DMS153 treated with DMSO at 0.1 percent for 48 hours (cell line): ENCODE results near the gene NAGLU.
"Not testable (repeated sequence)": the region's sequence is repeated elsewhere in the genome, so short reads cannot be mapped to it uniquely, and the experiment has no call there.

ENCODE experiments used
- DNase-seq: peaks from one replicate; lab custom pipeline; 2025; ENCODE audit not compliant: unreplicated experiment; lab: John Stamatoyannopoulos, UW

The NAGLU gene

DNA sequence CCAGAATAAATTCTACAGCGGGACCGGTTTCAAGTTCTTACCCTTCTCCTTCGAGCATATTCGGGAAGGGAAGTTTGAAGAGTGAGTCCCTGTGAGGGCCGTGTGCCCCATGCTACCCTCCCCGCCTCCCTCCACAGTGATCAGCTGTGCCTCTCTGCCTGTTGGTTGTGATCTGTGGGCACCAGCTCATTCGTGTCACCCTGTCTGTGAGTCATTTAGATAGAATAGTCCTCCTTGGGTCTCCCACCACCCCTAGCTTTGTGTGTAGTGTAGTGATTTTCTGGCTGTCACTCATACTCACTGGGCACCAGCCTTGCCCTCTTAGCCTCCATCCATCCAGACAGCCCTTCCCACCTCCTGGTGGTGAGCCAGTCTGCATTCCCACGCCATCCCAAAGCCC lies 15.0 kb upstream of the NAGLU start:
- DNase-seq, result no peak

DNA sequence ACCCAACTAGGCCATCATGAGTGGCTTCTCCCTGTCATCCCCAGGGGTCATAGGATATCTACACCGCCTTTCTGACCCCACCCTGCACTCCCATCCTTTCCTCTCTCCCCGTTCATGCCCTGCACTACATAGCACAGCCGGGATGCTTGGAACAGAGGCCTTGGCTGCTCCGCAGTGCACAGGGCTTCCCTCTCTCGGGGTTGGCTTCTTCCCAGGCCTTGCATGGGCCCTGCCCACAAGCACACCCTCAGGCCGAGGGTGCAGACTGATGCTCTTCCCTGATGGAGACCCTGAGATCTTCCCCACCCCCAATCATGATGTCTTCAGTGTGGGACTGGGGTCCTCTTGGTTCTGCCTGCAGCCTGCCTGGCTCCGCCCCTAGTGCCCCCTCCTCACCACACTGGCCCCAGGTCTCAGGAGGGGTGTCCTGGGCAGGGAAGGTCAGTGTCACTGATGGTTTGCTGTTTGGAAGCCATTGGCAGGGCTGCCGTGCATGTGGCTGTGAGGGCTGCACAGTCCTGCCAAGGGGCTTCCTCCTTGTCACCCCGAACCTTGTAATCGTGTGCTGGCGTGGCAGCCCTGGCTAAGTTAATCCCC lies 14.3 kb upstream of the NAGLU start:
- DNase-seq, result no peak

DNA sequence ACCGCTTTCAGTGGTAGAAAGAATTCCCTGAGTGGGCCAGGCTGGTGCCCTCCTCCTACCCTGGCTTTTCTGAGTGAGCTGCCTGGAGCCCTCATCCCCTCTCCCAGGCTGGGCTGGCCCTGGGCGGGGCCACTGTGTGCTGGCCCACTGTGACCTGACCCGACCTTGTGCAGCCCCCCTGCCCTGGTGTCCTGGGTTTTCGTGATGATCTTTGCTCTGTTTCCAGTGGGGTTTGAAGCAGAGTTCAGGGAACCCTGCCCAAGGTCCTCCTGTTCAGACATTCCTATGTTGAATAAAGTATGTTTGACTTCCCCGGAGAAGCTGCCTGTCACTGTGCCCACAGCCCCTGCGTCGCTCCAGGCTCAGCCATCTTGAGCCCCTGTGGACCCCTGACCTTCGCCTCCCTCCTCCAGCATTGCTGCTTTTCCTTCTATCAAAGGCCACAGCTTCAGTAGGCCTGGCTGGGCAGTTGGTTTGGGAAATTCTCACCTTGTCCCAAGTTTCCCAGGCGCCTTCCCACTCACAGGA lies 13.7 kb upstream of the NAGLU start:
- no peak for DNase-seq

DNA sequence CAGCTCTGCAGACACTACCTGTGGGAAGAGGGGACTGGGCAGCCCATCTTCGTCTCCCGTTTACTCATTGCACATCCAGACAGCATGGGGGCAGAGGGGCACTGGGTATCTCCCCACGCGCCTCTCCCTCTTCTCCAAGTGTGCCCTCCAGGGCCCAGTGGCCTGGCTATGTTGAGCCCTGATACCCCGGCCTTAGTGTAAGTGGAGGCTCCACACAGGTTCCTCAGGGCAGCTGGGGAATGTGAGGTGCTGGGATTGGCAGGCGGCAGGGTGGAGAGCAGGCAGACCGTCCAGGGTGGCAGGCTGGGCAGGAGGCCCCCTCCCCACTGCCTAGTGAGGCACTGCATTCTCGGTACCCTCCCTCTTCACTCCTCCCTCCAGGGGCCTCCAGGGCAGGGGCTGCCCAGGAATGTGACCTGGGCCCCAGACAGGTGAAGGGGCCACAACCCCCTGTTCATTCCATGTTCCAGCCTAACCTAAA lies 13.2 kb upstream of the NAGLU start:
- DNase-seq, result no peak

DNA sequence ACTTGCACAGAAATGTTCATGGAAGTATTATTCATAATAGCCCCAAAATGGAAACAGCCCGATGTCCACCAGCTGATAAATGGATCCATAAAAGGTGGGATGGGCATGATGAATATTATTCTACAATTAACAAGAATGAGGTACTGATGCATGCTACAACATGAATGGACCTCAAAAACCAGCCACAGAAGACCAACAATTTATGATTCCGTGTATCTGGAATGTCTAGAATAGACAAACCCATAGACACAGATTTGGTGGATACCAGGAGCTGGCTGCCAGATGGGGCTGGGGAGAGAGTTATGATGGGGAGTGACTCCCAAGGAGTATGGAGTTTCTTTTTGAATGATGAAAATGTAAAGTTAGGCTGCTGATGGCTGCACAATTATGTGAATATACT lies 10.8 kb upstream of the NAGLU start:
- DNase-seq, result no peak

DNA sequence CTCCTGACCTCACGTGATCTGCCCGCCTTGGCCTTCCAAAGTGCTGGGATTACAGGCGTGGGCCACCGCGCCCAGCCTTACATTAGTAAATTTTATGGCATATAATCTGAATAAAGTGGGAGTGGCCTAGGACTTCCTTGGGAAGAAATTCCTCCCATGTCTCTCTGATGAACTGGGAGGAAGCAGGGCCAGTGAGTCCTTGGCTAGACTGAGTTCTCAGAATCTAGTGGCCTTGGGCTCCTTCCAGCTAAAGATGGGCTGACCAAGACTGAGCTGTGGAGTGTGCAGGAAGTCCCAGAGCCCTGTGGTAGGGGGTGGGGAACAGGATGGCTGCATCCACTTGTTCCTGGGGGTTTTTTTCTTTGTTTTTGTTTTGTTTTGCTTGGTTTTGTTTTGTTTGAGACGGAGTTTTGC lies 10.0 kb upstream of the NAGLU start:
- no peak for DNase-seq

DNA sequence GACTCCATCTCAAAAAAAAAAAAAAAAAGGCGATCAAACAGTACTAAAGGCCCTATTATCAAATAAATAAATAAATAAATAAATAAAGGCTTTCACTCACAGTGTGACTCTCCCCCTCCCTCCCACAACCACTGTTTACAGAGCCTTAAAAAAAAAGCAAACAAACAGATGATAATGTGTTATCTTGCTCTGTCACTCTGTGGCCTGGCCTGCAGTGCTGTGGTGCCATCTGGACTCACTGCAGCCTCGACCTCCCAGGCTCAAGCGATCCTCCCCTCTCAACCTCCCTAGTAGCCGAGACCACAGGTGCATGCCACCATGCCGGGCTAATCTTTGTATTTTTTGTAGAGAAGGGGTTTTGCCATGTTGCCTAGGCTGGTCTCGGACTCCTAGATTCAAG lies 8.1 kb upstream of the NAGLU start:
- no peak for DNase-seq

DNA sequence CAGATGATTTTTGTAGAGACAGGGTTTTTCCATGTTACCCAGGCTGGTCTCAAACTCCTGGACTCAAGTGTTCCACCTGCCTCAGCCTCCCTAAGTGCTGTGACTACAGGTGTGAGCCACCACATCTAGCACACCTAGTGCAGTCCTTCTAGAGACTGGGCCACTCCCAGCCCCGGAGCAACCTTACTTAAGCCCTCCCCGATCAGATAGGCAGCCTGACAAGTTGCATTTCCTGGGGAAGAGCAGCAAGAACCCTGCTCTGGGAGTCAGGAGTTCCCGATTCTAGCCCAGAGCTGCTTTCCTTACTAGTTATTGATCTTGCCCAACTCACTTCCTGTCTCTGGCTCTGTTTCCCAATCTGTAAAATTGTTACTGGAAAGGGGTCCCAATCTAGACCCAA lies 7.0 kb upstream of the NAGLU start:
- DNase-seq, result no peak

DNA sequence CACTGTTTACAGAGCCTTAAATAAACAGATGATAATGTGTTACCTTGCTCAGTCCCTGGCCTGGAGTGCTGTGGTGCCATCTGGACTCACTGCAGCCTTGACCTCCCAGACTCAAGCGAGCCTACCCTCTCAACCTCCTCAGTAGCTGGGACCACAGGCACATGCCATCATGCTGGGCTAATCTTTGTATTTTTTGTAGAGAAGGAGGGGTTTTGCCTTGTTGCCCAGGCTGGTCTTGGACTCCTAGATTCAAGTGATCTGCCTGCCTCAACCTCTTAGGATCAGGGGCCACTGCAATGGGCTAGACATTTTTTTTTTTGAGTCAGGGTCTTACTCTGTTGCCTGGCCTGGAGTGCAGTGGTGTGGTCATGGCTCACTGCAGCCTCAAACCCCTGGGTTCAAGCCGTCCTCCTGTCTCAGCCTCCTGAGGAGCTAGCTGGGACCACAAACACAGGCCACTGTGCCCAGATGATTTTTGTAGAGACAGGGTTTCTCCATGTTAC lies 5.0 kb upstream of the NAGLU start:
- no peak for DNase-seq

DNA sequence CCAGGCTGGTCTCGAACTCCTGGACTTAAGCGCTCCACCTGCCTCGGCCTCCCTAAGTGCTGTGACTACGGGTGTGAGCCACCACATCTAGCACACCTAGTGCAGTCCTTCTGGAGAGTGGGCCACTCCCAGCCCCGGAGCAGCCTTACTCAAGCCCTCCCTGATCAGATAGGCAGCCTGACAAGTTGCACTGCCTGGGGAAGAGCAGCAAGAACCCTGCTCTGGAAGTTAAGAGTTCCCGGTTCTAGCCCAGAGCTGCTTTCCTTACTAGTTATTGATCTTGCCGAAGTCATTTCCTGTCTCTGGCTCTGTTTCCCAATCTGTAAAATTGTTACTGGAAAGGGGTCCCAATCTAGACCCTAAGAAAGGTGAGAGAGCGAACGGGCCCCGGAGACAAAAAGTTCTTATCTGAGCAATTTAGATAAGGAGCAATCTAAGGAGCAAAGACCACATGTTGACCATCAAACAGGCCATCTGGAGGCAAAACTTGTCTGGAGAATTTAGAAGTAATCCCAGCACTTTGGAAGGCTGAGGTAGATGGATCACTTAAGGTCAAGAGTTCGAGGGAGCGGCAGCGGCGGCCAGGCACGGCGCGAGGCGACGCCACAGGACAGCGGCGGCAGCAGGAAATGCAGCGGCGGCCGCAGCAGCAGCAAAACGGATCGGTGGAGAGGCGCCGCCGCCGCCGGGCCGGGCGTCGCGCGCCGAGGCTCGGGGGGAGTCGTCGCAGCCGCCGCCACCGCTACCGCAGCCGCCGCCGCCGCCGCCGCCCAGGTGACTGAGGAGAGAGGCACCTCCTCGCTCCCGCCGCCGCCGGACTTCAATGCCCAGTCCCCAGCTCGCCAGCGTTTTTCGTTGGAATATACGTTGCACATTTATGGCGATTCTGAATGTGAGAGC lies 4.3 kb upstream of the NAGLU start:
- peak; percentile 51 for DNase-seq

DNA sequence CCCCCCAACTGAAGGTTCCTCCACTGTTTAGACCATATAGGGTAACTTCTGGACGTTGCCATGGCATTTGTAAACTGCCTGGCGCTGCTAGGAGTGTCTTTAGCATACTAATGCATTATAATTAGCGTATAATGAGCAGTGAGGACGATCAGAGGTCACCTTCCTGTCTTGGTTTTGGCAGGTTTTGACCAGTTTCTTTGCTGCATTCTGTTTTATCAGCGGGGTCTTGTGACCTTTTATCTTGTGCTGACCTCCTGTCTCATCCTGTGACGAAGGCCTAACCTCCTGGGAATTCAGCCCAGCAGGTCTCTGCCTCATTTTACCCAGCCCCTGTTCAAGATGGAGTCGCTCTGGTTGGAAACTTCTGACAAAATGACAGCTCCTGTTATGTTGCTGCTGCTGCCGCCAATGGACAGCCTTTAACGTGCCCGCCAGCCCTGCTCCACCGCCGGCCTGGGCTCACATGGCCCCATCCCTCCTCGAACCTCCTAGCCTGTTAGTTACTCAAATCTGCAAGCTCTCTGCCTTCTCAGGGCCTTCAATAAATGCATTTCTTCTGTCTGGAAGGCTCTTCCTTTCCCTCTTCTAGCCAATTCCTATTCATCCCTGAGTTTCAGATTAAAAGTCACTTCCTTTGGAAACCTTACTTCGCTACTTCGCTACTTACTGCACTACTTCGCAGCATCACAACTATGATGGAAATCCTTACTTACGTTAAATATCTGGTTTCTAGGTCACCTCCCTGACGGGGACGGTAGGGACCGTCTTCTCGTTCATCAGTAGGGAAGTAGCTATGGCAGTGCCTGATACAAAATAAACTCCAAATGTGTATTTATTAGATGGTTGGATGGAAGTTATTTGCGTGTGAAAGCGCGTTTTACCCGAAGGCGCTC lies 640 bp upstream of the NAGLU start:
- no peak for DNase-seq

DNA sequence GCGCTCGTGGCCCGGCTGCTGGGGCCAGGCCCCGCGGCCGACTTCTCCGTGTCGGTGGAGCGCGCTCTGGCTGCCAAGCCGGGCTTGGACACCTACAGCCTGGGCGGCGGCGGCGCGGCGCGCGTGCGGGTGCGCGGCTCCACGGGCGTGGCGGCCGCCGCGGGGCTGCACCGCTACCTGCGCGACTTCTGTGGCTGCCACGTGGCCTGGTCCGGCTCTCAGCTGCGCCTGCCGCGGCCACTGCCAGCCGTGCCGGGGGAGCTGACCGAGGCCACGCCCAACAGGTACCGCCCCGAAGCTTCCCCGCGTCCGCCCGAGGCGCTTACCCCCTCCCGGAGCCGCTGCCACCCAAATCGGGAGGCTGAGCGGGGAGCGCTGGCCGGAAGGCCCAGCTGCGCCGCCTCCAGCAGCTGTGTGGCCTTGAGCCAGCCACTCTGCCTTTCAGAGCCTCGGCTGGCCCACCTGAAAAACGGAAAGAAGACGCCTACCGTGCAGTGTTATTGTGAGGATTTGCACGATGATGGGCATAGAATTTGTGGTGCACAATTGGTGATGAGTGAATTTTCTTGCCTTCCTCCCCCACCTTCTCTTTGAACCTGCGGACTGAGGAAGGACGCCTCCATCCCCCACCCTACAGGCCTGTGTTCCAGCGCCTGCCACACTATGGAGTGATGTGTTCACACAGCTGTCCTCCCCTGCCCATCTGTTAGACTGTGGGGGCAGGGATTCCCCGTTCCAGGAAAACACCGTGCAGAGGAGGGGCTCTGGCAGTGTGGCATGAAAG lies 523 bp downstream of the NAGLU start:
- DNase-seq, result peak; percentile 76

DNA sequence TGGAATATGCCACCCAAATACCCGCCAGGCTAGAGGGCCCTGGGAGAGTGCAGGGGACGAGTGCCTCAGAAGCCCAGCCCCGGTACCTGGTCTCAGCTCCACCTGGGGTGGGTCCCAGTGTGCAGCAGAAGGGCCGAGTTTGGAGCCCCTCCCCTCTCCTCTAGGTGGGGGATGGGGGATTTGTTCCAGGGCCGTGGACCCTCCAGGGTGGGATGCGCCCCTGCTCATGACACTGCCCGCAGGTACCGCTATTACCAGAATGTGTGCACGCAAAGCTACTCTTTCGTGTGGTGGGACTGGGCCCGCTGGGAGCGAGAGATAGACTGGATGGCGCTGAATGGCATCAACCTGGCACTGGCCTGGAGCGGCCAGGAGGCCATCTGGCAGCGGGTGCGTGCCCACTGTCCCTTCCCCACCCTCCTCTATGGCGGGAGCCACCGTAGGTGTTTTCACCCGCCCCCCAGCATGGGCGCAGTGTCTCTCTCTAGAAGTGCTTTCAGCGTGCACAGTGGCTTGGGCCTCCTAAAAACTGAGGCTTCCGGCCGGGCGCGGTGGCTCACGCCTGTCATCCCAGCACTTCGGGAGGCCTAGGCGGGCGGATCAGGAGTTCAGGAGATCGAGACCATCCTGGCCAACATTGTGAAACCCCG lies 1.2 kb downstream of the NAGLU start:
- no peak for DNase-seq

DNA sequence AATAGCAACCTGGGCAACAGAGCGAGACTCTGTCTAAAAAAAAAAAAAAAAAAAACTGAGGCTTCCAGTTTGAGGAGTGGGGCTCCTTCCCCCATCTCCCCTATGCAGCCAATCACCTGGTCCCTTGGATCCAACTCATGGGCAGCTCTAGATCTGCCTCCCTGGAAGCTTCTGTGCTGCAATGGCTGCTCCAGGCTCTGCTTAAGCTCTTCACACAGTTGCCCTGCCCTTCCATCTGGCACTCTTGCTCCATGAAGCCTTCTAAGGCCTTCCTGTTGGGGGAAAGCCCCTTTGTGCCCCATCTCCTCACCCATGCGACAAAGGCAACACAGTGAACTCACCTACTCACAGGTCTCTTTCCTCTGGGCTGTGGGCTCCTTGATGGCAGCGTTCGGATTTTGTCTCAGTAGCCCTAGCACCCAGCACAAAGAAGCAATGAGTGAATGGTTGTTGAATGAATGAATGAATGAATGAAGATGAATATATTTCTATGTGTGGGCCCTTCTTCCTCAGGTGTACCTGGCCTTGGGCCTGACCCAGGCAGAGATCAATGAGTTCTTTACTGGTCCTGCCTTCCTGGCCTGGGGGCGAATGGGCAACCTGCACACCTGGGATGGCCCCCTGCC lies 1.9 kb downstream of the NAGLU start:
- no peak for DNase-seq

DNA sequence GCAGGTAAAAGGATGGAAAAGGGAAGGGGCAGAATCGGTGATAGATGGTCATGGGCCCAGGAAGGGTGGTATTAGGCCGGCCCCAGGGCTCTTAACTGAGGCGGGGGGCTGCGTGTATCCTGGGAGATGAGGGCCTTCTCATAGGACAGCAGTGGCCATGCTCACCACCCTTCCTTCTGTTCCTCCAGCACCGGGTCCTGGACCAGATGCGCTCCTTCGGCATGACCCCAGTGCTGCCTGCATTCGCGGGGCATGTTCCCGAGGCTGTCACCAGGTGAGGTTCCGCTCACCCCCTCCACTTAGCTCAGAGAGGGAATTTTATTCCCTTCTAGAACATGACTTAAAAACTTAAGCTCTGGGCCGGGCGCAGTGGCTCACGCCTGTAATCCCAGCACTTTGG lies 2.4 kb downstream of the NAGLU start:
- no peak for DNase-seq

DNA sequence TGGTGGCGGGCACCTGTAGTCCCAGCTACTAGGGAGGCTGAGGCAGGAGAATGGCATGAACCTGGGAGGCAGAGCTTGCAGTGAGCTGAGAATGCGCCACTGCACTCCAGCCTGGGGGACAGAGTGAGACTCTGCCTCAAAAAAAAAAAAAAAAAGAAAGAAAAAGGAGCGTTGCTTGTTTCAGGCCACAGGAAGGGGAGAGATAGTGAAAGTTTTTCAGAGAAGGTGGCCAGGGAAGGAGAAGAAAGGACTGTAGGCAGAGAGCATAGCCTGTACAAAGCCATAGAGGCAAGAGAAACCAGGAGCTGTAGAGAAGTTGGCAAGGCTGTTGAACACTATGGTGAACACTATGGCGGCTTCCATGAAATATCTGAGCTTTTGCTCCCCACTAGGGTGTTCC lies 4.5 kb downstream of the NAGLU start:
- not testable (repeated sequence) for DNase-seq

DNA sequence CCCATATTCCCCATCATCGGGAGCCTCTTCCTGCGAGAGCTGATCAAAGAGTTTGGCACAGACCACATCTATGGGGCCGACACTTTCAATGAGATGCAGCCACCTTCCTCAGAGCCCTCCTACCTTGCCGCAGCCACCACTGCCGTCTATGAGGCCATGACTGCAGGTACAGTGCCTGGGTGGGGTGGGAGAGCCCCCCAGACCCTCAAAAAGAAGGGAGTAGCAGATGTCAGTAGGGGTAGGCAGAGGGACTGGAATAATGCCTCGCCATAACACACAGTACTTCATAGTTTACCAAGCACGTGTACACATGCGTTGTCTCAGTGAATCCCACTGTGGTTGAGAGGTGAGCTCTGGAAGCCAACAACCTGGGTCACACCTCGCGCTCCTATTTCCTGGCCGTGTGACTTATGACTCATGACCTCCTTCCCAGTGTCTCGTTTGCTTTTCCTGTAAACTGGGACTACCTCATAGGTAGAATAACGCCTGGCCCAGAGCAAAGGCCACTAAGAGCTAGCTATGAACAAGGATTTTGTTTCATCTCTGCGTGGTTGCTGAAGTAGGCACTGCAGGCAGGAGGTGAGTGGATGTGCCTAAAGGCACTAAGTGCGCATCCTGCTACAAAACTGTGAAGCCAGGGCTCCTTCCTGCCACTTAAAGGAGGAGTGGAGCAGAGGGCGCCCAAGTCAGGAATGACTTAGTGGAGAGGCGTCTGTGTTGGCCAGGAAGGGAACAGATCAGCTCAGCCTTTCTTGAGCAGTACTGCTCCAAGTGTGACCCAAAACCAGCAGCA lies 5.2 kb downstream of the NAGLU start:
- no peak for DNase-seq
